Epithelial cell of esophagus (primary cell): ENCODE measurements around the gene FXN.
A peak's percentile ranks its signal among the peaks of the same experiment; 100 is the strongest.

Experiments
- DNase-seq: peaks from one replicate; pipeline ENCODE4 v3.0.0; 2010; ENCODE audit warnings: low read depth
- H3K4me3 ChIP-seq: 2 replicates; pipeline ENCODE4 v1.5.1; 2011; ENCODE audit warnings: mild to moderate bottlenecking, low read length, control low read depth
- TF ChIP-seq, protein P1 (sequence below): IDR thresholded peaks from 2 replicates; pipeline ENCODE4 v1.5.1; 2011; ENCODE audit warnings: low read depth, mild to moderate bottlenecking, low read length, control low read depth, inconsistent platforms; ENCODE audit not compliant: insufficient read depth; ENCODE audit errors: missing control alignments

Gene FXN

DNA sequence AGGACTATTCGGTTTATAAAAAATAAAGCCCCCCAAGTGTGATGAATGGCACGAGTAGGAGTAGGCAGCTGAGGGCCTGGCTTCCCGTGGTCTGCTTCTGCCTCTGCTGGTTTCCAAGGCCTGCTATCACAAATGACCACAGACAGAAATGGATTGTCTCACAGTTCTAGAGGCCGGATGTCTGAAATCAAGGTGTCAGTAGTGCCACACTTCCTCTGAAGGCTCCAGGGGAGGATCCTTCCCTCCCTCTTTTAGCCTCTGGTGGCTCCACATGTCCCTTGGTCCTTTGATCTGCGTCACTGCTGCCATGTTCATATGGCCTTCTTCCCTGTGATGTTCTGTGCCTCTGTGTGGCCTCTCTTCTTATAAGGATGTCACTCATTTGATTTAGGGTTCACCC is 36.7 kb upstream of the FXN start:
- no peak for DNase-seq
- no peak overlapping the region for H3K4me3 ChIP-seq
- TF ChIP-seq, protein P1, sequence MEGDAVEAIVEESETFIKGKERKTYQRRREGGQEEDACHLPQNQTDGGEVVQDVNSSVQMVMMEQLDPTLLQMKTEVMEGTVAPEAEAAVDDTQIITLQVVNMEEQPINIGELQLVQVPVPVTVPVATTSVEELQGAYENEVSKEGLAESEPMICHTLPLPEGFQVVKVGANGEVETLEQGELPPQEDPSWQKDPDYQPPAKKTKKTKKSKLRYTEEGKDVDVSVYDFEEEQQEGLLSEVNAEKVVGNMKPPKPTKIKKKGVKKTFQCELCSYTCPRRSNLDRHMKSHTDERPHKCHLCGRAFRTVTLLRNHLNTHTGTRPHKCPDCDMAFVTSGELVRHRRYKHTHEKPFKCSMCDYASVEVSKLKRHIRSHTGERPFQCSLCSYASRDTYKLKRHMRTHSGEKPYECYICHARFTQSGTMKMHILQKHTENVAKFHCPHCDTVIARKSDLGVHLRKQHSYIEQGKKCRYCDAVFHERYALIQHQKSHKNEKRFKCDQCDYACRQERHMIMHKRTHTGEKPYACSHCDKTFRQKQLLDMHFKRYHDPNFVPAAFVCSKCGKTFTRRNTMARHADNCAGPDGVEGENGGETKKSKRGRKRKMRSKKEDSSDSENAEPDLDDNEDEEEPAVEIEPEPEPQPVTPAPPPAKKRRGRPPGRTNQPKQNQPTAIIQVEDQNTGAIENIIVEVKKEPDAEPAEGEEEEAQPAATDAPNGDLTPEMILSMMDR, result no peak

DNA sequence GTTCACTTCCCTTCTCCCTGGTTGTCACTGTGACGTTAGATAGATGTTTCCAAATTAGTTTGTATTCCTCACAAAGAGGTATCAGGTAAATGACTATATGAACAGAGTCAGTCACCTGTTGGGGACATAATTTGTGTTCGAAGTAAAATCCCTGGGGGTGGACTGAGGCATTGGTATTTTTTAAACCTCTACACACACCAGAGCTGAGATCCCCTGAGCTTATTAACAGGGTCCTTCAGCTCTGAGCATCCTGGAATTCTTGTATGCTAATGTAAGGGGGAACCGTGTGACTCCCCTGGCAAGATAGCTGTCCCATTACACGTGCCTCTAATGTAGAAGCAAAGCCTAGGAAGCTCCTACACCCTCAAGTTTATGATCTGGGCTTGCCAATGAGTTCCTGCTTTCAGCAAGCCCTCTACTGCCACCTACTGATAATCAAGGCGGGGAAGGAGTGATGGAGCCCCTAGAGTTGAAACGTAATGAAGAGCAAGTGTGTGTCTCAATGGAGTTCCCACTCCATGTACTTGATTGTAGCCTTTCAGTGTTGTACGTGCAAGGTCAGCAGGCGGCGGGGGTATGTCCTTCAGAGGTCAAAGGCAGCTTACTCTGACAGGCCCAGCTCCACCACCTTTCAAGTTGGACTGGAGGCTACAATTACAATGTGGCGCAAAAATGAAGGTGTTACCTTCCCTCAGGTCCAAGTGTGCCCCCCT is 36.0 kb upstream of the FXN start:
- TF ChIP-seq, protein P1, result peak; percentile 96
- DNase-seq, result peak; percentile 75
- H3K4me3 ChIP-seq, result no peak overlapping the region

DNA sequence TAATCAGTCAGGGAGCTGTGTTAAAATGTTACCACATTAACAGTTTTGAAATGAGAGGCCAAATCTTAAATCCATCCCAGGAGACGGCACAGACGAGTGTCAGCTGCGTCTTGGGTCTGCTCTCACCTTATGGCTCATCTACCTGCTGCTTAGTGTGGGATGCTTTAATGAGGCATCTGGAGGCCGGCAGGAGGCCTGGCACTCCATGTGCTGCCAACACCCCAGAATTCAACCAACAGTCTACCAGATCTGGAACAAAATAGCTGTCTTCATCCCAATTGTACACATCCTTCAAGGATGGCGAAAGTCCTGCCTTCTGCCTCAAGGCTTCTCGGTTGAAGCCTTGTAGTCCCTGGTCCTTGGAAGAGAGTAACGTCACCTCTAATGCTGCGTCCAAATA is 33.6 kb upstream of the FXN start:
- no peak overlapping the region for H3K4me3 ChIP-seq

DNA sequence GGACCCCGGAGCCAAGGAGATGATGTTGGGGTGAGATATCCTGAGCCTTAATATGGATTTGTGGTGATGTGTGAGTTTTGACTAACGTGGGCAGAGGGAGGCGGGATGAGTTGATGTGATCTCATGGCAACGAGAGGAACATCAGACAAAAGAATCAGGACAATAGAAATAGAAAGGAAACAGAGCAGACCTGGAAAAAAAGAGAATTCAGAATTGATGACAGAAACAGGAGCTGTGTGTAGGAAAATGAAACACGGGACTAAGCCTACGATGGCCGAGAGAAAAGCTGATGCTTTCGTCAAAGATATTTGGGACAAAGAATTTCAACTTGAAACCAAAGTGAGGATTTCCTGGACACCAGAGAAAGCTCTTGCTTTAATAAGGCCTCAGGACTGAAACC is 32.5 kb upstream of the FXN start:
- no peak for DNase-seq
- TF ChIP-seq, protein P1, result no peak
- no peak overlapping the region for H3K4me3 ChIP-seq

More for the DNA sequence above, 33.6 kb upstream of the FXN start:
- TF ChIP-seq, protein P1, result no peak
- no peak for DNase-seq

DNA sequence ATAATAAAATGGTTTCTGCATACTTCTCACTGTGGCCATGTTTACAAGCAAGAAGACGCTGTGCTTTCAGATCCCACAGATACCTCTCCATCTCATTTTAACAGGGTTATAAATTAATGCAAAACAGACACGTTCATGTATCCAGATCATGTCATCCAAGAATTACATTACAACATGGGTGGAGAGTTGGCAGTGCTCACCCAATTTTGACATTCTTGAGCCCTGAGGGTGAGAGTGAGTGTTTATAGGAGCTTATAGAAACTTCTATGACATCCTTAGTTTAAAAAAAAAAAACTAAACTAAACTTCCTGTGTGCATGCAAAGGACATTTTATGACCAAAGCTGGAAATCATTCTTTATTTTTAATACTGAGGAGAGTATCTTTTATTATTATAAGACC is 30.7 kb upstream of the FXN start:
- H3K4me3 ChIP-seq, result no peak overlapping the region
- TF ChIP-seq, protein P1, result no peak
- peak; percentile 59 for DNase-seq

DNA sequence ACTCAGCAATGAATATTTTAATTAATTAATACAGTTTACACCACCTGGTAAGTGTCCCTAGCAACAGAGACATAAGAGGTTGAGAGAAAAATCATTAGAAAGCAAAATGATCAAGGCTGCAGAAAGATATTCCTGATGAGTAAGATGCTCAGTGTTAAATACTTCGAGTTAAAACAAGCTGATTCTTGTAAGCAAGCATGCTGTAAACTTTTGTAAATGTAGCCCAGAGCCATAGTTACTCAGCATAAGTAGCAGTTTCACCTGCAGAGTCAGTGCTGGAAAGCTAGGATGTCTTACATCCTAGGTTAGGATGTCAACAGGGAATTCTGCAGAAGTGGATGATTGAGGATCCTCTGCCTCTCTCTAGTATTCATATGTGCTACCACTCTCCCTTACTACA is 25.8 kb upstream of the FXN start:
- DNase-seq, result peak; percentile 89
- H3K4me3 ChIP-seq, result no peak overlapping the region
- TF ChIP-seq, protein P1, result no peak
